GM12873 (cell line): ENCODE measurements around the gene FLT4.

Source experiments
- CTCF ChIP-seq: IDR thresholded peaks from 2 replicates; pipeline ENCODE4 v1.5.1; 2012; ENCODE audit warnings: low read depth, mild to moderate bottlenecking, moderate library complexity, low read length, control low read depth; ENCODE audit not compliant: insufficient read depth; ENCODE audit errors: missing control alignments

The FLT4 gene

GRCh38 chr5:180598797-180599589 is 50.4 kb downstream of the FLT4 start:
- TF ChIP-seq CTCF = no peak

GRCh38 chr5:180598316-180598701 is 51.1 kb downstream of the FLT4 start:
- no peak for TF ChIP-seq CTCF

- no peak for TF ChIP-seq CTCF
These were observed 52.6 kb downstream of the FLT4 start for GRCh38 chr5:180596668-180597231.

- TF ChIP-seq CTCF = no peak
These were observed 53.2 kb downstream of the FLT4 start for GRCh38 chr5:180596115-180596667.

- TF ChIP-seq CTCF = no peak
These were observed 53.9 kb downstream of the FLT4 start for GRCh38 chr5:180595381-180596114.

GRCh38 chr5:180595046-180595379 is 54.4 kb downstream of the FLT4 start:
- TF ChIP-seq CTCF = no peak

- no peak for TF ChIP-seq CTCF
These were observed 54.9 kb downstream of the FLT4 start for GRCh38 chr5:180594311-180595045.
